ENCODE measurements around the gene ART1.

ART1 gene

DNA sequence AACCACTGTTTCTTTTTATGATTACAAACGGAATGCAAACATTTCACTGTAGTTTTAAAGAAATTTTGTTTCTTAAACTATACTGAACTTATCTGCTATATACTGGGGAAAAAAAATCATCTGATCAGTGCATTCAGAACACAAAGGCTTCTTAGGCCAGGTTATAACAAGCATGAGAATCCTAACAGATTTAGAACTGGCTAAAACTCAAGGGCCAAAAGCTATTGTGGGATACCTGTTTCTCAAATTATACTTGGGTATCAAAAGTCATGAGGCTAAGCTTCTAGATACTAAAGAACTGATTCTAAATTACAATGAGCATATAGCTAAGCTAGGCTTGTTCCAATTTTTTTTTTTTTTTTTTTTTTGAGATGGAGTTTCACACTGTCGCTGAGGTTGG is 56.0 kb downstream of the ART1 start:
- H3K9ac ChIP-seq (ENCODE audit: low read depth, low read length) = no peak overlapping the region
- H3K4me1 ChIP-seq (ENCODE audit: insufficient read depth, low read length) = no peaks in the 10 kb centered on the region
- peaks cover 24% of the 10 kb centered on the region for H3K36me3 ChIP-seq (ENCODE audit: insufficient read depth, low read length)
- H3K9me3 ChIP-seq (ENCODE audit: control insufficient read depth, insufficient read depth, low read length) = no peaks in the 10 kb centered on the region

DNA sequence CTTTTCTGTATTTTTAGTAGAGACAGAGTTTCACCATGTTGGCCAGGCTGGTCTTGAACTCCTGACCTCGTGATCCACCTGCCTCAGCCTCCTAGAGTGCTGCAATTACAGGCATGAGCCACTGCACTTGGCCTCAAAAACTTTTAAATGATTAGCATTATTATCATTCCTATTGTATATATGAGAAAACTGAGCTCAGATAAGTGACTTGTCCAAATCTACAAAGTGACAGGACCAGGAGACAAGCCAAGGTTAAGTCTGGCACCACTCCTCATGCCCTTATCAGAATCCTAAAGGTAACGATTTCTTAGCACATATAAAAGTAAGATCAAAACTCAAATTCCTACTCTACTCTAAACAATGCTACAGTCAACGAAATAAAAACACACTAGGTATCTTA is 58.5 kb downstream of the ART1 start:
- Histone ChIP-seq H3K4me1 (ENCODE audit: insufficient read depth, low read length) (no peaks in the 10 kb centered on the region), H3K9me3 (ENCODE audit: control insufficient read depth, insufficient read depth, low read length) (no peaks in the 10 kb centered on the region), H3K9ac (ENCODE audit: low read depth, low read length) (no peak overlapping the region), H3K36me3 (ENCODE audit: insufficient read depth, low read length) (peaks cover 19% of the 10 kb centered on the region)

DNA sequence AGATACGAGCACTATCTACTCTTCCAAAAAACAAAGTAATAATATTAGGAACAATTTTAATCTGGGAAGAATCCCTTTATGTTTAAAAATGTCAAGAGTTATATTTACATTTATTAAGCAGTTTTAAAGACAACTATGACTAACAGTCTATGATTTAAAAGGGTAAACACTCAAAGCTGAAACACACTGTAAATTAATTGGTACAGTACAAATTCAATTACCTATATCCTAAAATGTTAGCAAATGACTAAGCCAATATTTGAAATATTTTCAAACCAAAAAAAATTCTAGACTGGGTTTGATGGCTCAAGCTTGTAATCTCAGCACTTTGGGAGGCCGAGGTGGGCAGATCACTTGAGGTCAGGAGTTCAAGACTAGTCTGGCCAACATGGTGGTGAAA is 62.2 kb downstream of the ART1 start:
- H3K36me3 ChIP-seq (ENCODE audit: insufficient read depth, low read length) = peaks cover 7% of the 10 kb centered on the region
- peaks cover 7% of the 10 kb centered on the region for H3K4me1 ChIP-seq (ENCODE audit: insufficient read depth, low read length)
- no peak overlapping the region for H3K9ac ChIP-seq (ENCODE audit: low read depth, low read length)
- H3K9me3 ChIP-seq (ENCODE audit: control insufficient read depth, insufficient read depth, low read length) = no peaks in the 10 kb centered on the region

DNA sequence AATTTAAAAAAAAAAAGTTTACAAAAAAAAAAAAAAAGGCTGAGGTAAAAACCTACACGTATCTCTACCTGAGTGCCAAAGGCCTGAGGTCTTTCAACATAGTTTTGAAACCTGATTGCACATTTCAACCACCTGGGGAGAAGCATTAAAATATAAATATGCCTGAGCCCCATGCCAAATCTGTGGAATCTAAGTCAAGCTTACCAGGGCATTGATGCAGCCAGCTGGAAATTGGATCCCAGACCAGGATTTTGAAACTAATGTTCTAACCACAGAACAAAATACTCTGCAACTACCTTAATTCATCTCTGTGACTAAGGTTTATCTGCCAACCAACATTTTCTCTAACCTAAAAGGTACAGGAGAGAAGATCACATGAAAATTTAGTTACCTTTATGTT is 65.0 kb downstream of the ART1 start:
- Histone ChIP-seq H3K36me3 (ENCODE audit: insufficient read depth, low read length) (peaks cover 17% of the 10 kb centered on the region), H3K9me3 (ENCODE audit: control insufficient read depth, insufficient read depth, low read length) (no peaks in the 10 kb centered on the region), H3K4me1 (ENCODE audit: insufficient read depth, low read length) (peaks cover 7% of the 10 kb centered on the region), H3K9ac (ENCODE audit: low read depth, low read length) (no peak overlapping the region)

DNA sequence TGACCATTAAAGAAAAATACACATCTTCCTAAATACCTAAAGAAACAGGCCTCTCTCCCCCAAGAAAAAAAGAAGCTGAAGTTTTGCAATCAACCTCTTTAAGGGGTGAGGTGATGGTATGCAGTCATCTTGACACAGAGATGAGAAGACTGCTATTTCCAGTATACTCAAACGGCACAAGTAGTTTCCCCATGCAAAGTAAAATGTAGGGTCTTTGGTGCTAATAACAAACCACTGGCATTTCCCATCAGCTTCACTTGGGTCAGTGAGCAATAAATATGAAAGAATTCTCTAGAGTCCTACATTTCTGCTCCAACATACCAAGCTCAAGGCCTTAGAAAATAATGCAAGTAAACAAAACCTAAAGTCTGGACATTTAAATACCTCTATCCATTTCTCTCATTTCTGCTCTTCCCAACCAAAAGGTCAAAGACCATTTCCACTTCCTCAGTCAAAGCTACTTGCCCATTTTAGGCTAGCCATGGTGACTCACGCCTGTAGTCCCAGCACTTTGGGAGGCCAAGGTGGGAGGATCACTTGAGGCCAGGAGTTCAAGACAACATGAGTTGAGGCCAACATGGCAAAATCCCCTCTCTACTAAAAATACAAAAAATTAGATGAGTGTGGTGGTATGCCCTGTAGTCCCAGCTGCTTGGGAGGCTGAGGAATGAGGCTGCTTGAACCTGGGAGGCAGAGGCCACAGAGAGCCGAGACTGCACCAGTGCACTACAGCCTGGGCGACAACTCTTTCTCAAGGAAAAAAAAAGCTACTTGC is 65.7 kb downstream of the ART1 start:
- H3K4me1 ChIP-seq (ENCODE audit: insufficient read depth, low read length) = peaks cover 7% of the 10 kb centered on the region
- no peaks in the 10 kb centered on the region for H3K9me3 ChIP-seq (ENCODE audit: control insufficient read depth, insufficient read depth, low read length)
- H3K36me3 ChIP-seq (ENCODE audit: insufficient read depth, low read length) = peaks cover 21% of the 10 kb centered on the region
- H3K9ac ChIP-seq (ENCODE audit: low read depth, low read length) = no peak overlapping the region

DNA sequence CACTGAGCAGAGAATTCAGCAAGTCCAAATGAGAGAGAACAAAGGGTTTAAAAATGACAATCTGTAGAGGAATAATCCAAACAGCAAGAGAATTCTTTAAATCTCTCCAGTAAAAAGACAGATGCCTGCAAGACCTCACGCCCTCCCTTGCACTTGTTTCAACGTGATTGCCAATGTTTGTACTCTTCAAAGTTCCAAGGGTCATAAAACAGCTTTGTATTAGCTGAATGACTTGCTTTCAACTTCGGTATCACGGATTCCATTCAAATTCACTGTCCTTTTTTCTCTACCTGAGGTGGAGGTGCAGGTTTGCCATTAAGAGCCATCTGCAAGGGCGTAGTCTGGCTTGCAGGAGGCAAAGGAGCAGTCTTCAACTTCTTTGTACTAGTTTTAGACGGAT is 67.3 kb downstream of the ART1 start:
- Histone ChIP-seq H3K9ac (ENCODE audit: low read depth, low read length) (no peak overlapping the region), H3K4me1 (ENCODE audit: insufficient read depth, low read length) (peaks cover 7% of the 10 kb centered on the region), H3K9me3 (ENCODE audit: control insufficient read depth, insufficient read depth, low read length) (no peaks in the 10 kb centered on the region), H3K36me3 (ENCODE audit: insufficient read depth, low read length) (peaks cover 35% of the 10 kb centered on the region)
